Activated T-helper 1 cell treated with Interleukin-2 at 50 U/mL for 16 hours (primary cell): Measurements from ENCODE around the gene NR4A1.
A peak's percentile ranks its signal among the peaks of the same experiment; 100 is the strongest.

Experiments used
- DNase-seq: peaks from one replicate; pipeline ENCODE4 v3.0.0-alpha.2; 2020; ENCODE audit warnings: low read depth

The NR4A1 gene

GRCh38 chr12:52058631-52059361, 7.6 kb downstream of the NR4A1 start:
- no peak for DNase-seq

GRCh38 chr12:52059582-52060497, 8.6 kb downstream of the NR4A1 start:
- DNase-seq = no peak

- no peak for DNase-seq
These were observed 9.4 kb downstream of the NR4A1 start for GRCh38 chr12:52060498-52061177.

GRCh38 chr12:52061470-52062166, 10.4 kb downstream of the NR4A1 start:
- DNase-seq = no peak

- no peak for DNase-seq
These were observed 11.2 kb downstream of the NR4A1 start for GRCh38 chr12:52062167-52063081.

- no peak for DNase-seq
These were observed 12.1 kb downstream of the NR4A1 start for GRCh38 chr12:52063082-52063924.

- DNase-seq = no peak
These were observed 12.9 kb downstream of the NR4A1 start for GRCh38 chr12:52063981-52064649.

- no peak for DNase-seq
These were observed 15.3 kb downstream of the NR4A1 start for GRCh38 chr12:52066346-52067080.

GRCh38 chr12:52067081-52067374, 15.8 kb downstream of the NR4A1 start:
- no peak for DNase-seq

GRCh38 chr12:52069327-52070184, 18.3 kb downstream of the NR4A1 start, which contains the start of gene ATG101:
Gene ATG101 (plus strand): TSS chr12:52069978. CDS start chr12:52073651, 3,673 bp downstream.
- DNase-seq = peak; percentile 79

GRCh38 chr12:52070185-52070925, 19.1 kb downstream of the NR4A1 start:
- no peak for DNase-seq

GRCh38 chr12:52073531-52074381, 22.5 kb downstream of the NR4A1 start:
- DNase-seq = no peak

GRCh38 chr12:52074971-52075724, 23.9 kb downstream of the NR4A1 start:
- DNase-seq = no peak

GRCh38 chr12:52076811-52077210, 25.6 kb downstream of the NR4A1 start:
- no peak for DNase-seq

GRCh38 chr12:52078276-52078675, 27.0 kb downstream of the NR4A1 start:
- no peak for DNase-seq
